Endodermal cell (in vitro differentiated cells): ENCODE results near the gene LRRFIP1. TPM values are rescaled to one million over a fixed set of nuclear protein-coding genes. Genes with fewer than 3 reads are reported as not detected.

Experiments
- DNase-seq: peaks from one replicate; pipeline ENCODE4 v3.0.0-alpha.2; 2017
- H3K27ac ChIP-seq: 2 replicates; pipeline ENCODE4 v1.5.1; 2013; ENCODE audit warnings: mild to moderate bottlenecking, low read depth, low read length, moderate library complexity
- H3K27me3 ChIP-seq: 2 replicates; pipeline ENCODE4 v1.6.1; 2013; ENCODE audit warnings: mild to moderate bottlenecking, low read length, moderate library complexity; ENCODE audit not compliant: insufficient read depth, control insufficient read depth, poor library complexity, severe bottlenecking
- H3K36me3 ChIP-seq: 2 replicates; pipeline ENCODE4 v1.7.0; 2013; ENCODE audit warnings: mild to moderate bottlenecking, low read length, moderate library complexity; ENCODE audit not compliant: control insufficient read depth, insufficient read depth
- H3K4me1 ChIP-seq: one replicate; pipeline ENCODE4 v1.7.0; 2013; ENCODE audit warnings: low read length; ENCODE audit not compliant: control insufficient read depth, insufficient read depth
- H3K4me3 ChIP-seq: 2 replicates; pipeline ENCODE4 v1.5.1; 2013; ENCODE audit warnings: mild to moderate bottlenecking, low read length, moderate library complexity
- H3K9ac ChIP-seq: 2 replicates; pipeline ENCODE4 v1.6.1; 2013; ENCODE audit warnings: mild to moderate bottlenecking, low read length, moderate library complexity; ENCODE audit not compliant: poor library complexity, severe bottlenecking; ENCODE audit errors: extremely low read depth
- H3K9me3 ChIP-seq: 2 replicates; pipeline ENCODE4 v1.6.1; 2013; ENCODE audit warnings: mild to moderate bottlenecking, low read length, moderate library complexity; ENCODE audit not compliant: control insufficient read depth
- H3K27ac Mint-ChIP-seq: 2 replicates; pipeline ENCODE4 v1.8.0; 2020; ENCODE audit warnings: mixed read lengths
- H3K27me3 Mint-ChIP-seq: 2 replicates; pipeline ENCODE4 v1.8.0; 2021; ENCODE audit warnings: mild to moderate bottlenecking, mixed read lengths; ENCODE audit not compliant: insufficient read depth
- H3K36me3 Mint-ChIP-seq: 2 replicates; pipeline ENCODE4 v1.8.0; 2020; ENCODE audit warnings: low read depth, mixed read lengths
- H3K4me1 Mint-ChIP-seq: 2 replicates; pipeline ENCODE4 v1.8.0; 2020; ENCODE audit warnings: mixed read lengths
- H3K4me3 Mint-ChIP-seq: 2 replicates; pipeline ENCODE4 v1.8.0; 2020; ENCODE audit warnings: mild to moderate bottlenecking, moderate library complexity, mixed read lengths
- H3K9me3 Mint-ChIP-seq: 2 replicates; pipeline ENCODE4 v1.8.0; 2020; ENCODE audit warnings: mild to moderate bottlenecking, mixed read lengths
- WGBS, 2 experiments: methylation state at CpG; one replicate each; pipeline versions ENCODE4 v1.1.5 to v1.1.7; 2013; ENCODE audit warnings: missing lambda C conversion rate in 2 of 2, mixed read lengths in 1 of 2; ENCODE audit not compliant: insufficient coverage in 1 of 2, insufficient read length in 1 of 2; 5-methylcytosine and 5-hydroxymethylcytosine counted together
- total RNA-seq, 2 donors: library from RNA; stranded (reverse); fragmentation: NEBNext Ultra II Directional in 1 of 2; extraction: Animal tissue kit (Norgen Biotek cat#: 25700) in 1 of 2; gene quantifications; 2 replicates in 1 of 2; 3 replicates in 1 of 2; pipeline ENCODE4 v1.2.1, GENCODE V29; 2021
- TF ChIP-seq, protein P1 (sequence below): fragments of 200-600 bp; sonication (generic); conservative IDR thresholded peaks from 2 replicates; pipeline ENCODE4 v1.5.0; 2021; ENCODE audit warnings: antibody characterized with exemption, mild to moderate bottlenecking

LRRFIP1 gene
- total RNA-seq, 2 donors from 2014 or later, result 102 to 132 TPM

DNA sequence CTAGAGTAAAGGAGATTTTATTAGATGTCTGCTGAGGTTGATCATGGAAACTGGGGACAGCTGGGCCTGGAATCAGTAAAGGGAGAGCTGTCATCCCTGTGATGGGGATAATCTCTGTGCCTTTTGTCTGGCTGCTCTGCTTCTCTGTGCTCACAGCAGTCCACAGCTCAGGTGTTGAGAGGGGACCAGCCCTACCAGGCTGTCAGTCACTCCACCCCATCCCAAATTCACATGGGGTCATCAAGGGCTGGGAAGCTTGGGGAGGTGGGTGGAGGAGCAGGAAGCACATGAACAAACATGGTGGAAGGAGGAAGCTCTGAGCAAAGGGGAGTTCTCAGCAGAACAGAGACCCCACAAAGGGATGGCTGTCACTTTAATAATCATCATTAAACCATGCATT, 13.7 kb upstream of the LRRFIP1 start:
- Mint-ChIP-seq H3K36me3 (no peaks in the 10 kb centered on the region), H3K4me1 (peaks cover 70% of the 10 kb centered on the region), H3K27ac (peak overlapping the region; percentile 96), H3K9me3 (peaks cover 12% of the 10 kb centered on the region), H3K4me3 (no peak overlapping the region), H3K27me3 (no peaks in the 10 kb centered on the region)
- TF ChIP-seq, protein P1, sequence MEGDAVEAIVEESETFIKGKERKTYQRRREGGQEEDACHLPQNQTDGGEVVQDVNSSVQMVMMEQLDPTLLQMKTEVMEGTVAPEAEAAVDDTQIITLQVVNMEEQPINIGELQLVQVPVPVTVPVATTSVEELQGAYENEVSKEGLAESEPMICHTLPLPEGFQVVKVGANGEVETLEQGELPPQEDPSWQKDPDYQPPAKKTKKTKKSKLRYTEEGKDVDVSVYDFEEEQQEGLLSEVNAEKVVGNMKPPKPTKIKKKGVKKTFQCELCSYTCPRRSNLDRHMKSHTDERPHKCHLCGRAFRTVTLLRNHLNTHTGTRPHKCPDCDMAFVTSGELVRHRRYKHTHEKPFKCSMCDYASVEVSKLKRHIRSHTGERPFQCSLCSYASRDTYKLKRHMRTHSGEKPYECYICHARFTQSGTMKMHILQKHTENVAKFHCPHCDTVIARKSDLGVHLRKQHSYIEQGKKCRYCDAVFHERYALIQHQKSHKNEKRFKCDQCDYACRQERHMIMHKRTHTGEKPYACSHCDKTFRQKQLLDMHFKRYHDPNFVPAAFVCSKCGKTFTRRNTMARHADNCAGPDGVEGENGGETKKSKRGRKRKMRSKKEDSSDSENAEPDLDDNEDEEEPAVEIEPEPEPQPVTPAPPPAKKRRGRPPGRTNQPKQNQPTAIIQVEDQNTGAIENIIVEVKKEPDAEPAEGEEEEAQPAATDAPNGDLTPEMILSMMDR, result no peak
- no peak overlapping the region for H3K27ac ChIP-seq
- H3K27me3 ChIP-seq, result no peaks in the 10 kb centered on the region
- H3K9me3 ChIP-seq, result no peaks in the 10 kb centered on the region
- DNase-seq, result peak; percentile 82
- peaks cover 20% of the 10 kb centered on the region for H3K4me1 ChIP-seq
- H3K4me3 ChIP-seq, result no peak overlapping the region
- H3K36me3 ChIP-seq, result peaks cover 8% of the 10 kb centered on the region
- peak overlapping the region; percentile 23 for H3K9ac ChIP-seq

GRCh38 chr2:237614151-237614720, 13.2 kb upstream of the LRRFIP1 start:
- 44 to 48% methylated on average over 9 of the region's 9 CpGs for WGBS, 2 experiments
- Histone ChIP-seq H3K36me3 (peaks cover 8% of the 10 kb centered on the region), H3K27ac (no peak overlapping the region), H3K4me3 (no peak overlapping the region), H3K9me3 (no peaks in the 10 kb centered on the region), H3K9ac (no peak overlapping the region), H3K4me1 (peaks cover 20% of the 10 kb centered on the region), H3K27me3 (no peaks in the 10 kb centered on the region)
- TF ChIP-seq, protein P1, result peak; percentile 66
- no peaks in the 10 kb centered on the region for H3K27me3 Mint-ChIP-seq
- peak; percentile 91 for DNase-seq
- H3K9me3 Mint-ChIP-seq, result peaks cover 7% of the 10 kb centered on the region
- no peak overlapping the region for H3K4me3 Mint-ChIP-seq
- no peaks in the 10 kb centered on the region for H3K36me3 Mint-ChIP-seq
- peak overlapping the region; percentile 96 for H3K27ac Mint-ChIP-seq
- H3K4me1 Mint-ChIP-seq, result peaks cover 65% of the 10 kb centered on the region

DNA sequence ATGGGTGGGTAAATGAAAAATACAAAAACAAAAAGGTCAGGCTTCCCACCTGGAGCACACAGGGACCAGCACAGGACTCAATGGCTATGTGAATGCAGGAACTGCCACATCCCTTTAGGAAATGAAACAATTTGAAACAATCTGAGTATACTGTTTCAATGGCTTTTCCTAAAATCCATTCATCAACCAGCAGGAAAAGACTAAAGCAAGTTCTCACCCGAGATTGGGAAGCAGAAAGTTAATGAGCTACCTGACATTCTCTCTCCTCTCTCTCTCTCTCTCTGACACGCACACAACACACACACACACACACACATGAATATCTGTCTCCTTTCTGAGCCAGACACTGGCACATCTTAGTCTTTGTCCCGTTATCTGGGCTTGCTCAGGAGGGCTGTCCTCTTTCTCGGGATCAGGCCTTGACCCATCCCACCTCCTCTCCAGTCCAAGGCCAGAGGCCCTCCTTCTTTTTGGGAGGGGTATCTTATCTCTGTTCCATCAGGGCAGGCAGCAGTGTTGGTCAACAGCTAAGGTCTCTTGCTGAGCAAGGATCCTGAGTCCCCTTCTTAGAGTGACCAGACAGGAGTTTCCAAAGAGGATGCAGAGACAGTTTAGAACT, 11.6 kb upstream of the LRRFIP1 start:
- Histone ChIP-seq H3K9ac (no peak overlapping the region), H3K9me3 (peaks cover 3% of the 10 kb centered on the region), H3K27me3 (no peaks in the 10 kb centered on the region), H3K4me3 (no peak overlapping the region), H3K36me3 (peaks cover 11% of the 10 kb centered on the region), H3K4me1 (peaks cover 20% of the 10 kb centered on the region), H3K27ac (no peak overlapping the region)
- Mint-ChIP-seq H3K27ac (peak overlapping the region; percentile 64), H3K36me3 (peaks cover 3% of the 10 kb centered on the region), H3K27me3 (no peaks in the 10 kb centered on the region), H3K9me3 (peaks cover 2% of the 10 kb centered on the region), H3K4me3 (no peak overlapping the region), H3K4me1 (peaks cover 52% of the 10 kb centered on the region)
- DNase-seq, result peak; percentile 60
- WGBS, 2 experiments, result 59 to 67% methylated on average over 1 to 4 of the region's 4 CpGs
- TF ChIP-seq, protein P1, result no peak
